Measurements from ENCODE around the gene CYB561D1. TPM values are rescaled to one million over a fixed set of nuclear protein-coding genes. Genes with fewer than 3 reads are reported as not detected.
"Not testable (repeated sequence)": the region's sequence is repeated elsewhere in the genome, so short reads cannot be mapped to it uniquely, and the experiment has no call there.

CYB561D1 gene, protein sequence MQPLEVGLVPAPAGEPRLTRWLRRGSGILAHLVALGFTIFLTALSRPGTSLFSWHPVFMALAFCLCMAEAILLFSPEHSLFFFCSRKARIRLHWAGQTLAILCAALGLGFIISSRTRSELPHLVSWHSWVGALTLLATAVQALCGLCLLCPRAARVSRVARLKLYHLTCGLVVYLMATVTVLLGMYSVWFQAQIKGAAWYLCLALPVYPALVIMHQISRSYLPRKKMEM
- 10 to 100 TPM in 3 of 4 donors, 1 to 10 TPM in 1; 1.7 to 24.0 (median 20.9) TPM for total RNA-seq

DNA sequence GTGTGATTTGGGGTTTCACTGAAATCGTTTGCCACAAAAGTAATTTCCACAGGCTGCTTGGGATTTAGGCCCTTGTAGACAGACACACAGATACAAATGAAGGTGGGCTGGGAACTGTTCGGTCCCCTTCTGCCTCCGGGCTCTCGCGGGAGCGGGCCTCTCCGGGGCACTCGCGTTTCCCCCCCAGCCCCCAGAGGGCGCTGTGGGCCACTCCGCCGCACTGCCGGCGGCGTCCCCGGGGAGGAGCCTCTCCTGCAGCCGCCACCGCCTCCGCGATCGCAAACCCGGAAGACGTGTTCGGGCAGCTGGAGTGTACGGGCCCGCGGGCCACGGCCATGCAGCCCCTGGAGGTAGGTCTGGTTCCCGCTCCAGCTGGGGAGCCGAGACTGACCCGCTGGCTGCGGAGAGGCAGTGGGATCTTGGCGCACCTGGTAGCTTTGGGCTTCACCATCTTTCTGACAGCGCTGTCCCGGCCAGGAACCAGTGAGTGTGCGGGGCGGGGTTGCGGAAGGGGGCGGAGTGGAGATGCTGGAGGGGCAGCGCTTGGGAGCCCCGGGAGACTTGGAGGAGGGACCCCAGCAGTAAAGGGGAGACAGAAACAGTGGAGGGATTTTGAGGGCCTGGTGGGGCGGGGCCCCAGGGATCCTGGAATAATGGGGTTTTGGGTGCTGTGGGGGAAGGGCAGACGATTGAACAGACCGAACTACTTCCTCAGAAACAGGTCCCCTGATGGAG, at the start of gene CYB561D1:
TSS of gene CYB561D1 (plus strand) at position 290 of the 735 bp plus-strand sequence. CDS start at position 336, 46 bp downstream.
- DNase-seq, result peak; percentile 85 to 94 (median 92)
- peaks cover 0 to 28% (median 0%) of the 10 kb centered on the region in 3 donors for H3K36me3 ChIP-seq

DNA sequence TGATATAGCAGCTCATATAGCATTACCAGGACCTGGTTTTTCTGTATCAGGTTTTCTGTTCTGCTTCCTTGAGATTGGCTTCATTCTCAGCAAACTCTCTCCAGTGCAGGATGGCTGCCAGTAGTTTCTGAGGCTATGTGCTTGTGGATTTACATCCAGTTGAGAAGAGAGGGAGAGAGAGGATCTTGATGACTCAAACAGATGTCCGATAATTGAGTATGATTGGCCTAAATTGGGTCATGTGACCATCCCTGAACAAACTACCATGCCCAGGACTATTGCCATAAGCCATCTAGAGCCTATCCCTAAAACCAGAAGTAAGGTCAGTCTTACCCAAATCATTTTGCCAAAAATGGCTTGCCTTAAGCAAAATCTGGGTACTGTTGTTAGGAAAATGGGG, 49.5 kb upstream of the CYB561D1 start:
- no peak for DNase-seq
- Histone ChIP-seq H3K36me3 (no peaks in the 10 kb centered on the region), H3K27ac (no peak overlapping the region), H3K9me3 (no peaks in the 10 kb centered on the region), H3K27me3 (no peaks in the 10 kb centered on the region), H3K4me1 (no peaks in the 10 kb centered on the region), H3K4me3 (no peak overlapping the region)
- TF ChIP-seq POLR2A (IDR thresholded peaks at IDR 0.05), result no peak
- TF ChIP-seq, protein P1, sequence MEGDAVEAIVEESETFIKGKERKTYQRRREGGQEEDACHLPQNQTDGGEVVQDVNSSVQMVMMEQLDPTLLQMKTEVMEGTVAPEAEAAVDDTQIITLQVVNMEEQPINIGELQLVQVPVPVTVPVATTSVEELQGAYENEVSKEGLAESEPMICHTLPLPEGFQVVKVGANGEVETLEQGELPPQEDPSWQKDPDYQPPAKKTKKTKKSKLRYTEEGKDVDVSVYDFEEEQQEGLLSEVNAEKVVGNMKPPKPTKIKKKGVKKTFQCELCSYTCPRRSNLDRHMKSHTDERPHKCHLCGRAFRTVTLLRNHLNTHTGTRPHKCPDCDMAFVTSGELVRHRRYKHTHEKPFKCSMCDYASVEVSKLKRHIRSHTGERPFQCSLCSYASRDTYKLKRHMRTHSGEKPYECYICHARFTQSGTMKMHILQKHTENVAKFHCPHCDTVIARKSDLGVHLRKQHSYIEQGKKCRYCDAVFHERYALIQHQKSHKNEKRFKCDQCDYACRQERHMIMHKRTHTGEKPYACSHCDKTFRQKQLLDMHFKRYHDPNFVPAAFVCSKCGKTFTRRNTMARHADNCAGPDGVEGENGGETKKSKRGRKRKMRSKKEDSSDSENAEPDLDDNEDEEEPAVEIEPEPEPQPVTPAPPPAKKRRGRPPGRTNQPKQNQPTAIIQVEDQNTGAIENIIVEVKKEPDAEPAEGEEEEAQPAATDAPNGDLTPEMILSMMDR (IDR thresholded peaks at IDR 0.05), result no peak

More for the DNA sequence above, at the start of gene CYB561D1:
- no peaks in the 10 kb centered on the region for H3K27me3 ChIP-seq
- H3K4me3 ChIP-seq, result peak within 1 kb of the TSS; percentile 76 to 99 (median 86)
- peaks cover 2 to 37% (median 9%) of the 10 kb centered on the region in 4 donors for H3K4me1 ChIP-seq
- no peaks in the 10 kb centered on the region for H3K9me3 ChIP-seq
- H3K27ac ChIP-seq, result peak within 1 kb of the TSS; percentile 67 to 96 (median 80)
- TF ChIP-seq POLR2A (IDR thresholded peaks at IDR 0.05), result peak; percentile 65 to 77
- TF ChIP-seq, protein P1 (IDR thresholded peaks at IDR 0.05), result peak; percentile 87 to 96 (median 94)

DNA sequence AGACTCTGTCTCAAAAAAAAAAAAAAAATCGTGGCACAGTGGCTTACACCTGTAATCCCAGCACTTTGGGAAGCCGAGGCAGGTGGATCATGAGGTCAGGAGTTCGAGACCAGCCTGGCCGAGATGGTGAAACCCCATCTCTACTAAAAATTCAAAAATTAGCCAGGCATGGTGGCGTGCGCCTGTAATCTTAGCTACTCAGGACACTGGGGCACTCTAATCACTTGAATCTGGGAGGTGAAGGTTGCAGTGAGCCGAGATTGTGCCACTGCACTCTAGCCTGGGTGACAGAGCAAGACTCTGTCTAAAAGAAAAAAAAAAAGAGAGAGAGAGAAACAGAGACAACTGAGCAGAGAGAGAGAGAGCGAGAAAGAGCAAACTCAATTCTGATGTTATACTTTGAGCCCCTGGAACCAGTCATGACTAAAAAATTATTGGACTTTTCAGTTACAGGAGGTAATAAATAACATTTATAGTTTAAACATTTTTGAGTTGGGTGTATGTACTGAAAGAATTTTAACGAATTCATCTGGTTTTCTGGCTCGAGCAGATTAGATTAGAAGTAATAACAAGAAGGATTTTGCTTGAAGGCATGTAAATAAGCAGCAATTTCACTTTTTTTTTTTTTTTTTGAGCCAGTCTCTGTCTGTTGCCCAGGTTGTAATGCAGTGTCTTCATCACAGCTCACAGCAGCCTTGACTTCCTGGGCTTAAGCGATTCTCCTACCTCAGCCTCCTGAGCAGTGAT, 47.8 kb upstream of the CYB561D1 start:
- not testable (repeated sequence) for H3K4me1 ChIP-seq, H3K4me3 ChIP-seq, H3K27me3 ChIP-seq, H3K36me3 ChIP-seq, H3K9me3 ChIP-seq, H3K27ac ChIP-seq, DNase-seq

DNA sequence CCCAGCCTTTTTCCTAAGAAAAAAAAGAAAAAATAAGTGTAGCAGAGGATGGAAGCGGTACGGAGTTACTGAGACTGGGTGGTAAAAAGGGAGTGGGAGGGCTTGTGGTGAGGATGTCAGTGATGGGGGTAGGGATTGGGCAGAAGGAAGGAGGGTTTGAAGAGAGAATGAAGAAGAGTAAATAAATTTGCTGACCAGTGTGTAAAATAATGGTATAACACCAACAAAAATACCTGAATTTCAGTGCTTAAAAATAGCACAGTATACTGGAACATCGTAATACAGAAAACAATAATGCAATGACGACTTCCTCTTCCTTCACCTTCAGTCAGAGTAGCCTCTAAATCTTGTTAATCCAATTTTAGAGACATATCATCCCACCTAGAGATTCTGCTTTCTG, 46.4 kb upstream of the CYB561D1 start:
- no peak for DNase-seq
- no peak overlapping the region for H3K4me3 ChIP-seq
- H3K27me3 ChIP-seq, result no peaks in the 10 kb centered on the region
- no peaks in the 10 kb centered on the region for H3K36me3 ChIP-seq
- H3K9me3 ChIP-seq, result no peaks in the 10 kb centered on the region
- TF ChIP-seq, protein P1 (IDR thresholded peaks at IDR 0.05), result no peak
- TF ChIP-seq POLR2A (IDR thresholded peaks at IDR 0.05), result no peak
- no peaks in the 10 kb centered on the region for H3K4me1 ChIP-seq
- no peak overlapping the region for H3K27ac ChIP-seq

DNA sequence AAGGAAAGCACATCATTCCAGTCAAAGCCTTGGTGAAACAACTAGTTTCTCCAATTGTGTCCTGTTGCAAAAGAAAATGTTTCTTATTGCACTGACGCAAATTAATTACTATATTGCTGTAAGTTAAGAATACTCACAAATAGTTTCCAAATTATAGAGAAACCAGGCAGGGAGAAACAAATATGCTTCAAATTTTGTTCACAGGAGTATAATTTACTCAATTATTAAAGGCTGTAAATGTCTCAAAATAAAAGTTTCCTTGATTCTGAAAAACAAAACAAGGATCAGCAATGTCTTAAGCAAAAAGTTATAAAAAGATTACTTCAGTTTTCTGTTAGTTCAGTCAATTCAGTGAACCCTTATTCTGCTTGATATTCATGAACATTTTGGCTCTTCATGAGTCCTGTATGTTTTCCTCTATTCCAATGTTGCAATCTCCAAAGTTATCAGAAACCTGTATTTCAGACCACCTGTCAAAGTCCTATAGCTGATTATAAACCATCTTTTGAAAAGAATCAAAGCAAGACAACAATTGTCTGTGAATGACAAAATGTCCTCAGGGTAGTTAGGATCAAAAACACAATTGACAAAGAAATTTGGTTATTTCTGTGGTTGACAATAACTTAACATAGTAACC, 39.3 kb upstream of the CYB561D1 start:
- Histone ChIP-seq H3K27me3 (no peaks in the 10 kb centered on the region), H3K9me3 (no peaks in the 10 kb centered on the region), H3K36me3 (no peaks in the 10 kb centered on the region), H3K4me3 (no peak overlapping the region), H3K27ac (no peak overlapping the region), H3K4me1 (no peaks in the 10 kb centered on the region)
- no peak for DNase-seq
- TF ChIP-seq, protein P1 (IDR thresholded peaks at IDR 0.05), result no peak
- TF ChIP-seq POLR2A (IDR thresholded peaks at IDR 0.05), result no peak
